Measurements from ENCODE around the gene FOXO1.

FOXO1 gene

GRCh38 chr13:40682449-40683240 is 16.2 kb upstream of the FOXO1 start:
- no peak for DNase-seq (ENCODE audit: low read depth, low spot score)
- H3K9me3 ChIP-seq (ENCODE audit: insufficient read depth, low read length) = no peaks in the 10 kb centered on the region
- no peaks in the 10 kb centered on the region for H3K27me3 ChIP-seq (ENCODE audit: insufficient read depth, insufficient read length)
- H3K4me3 ChIP-seq (ENCODE audit: insufficient read length, low read depth) = no peak overlapping the region
- H3K9ac ChIP-seq (ENCODE audit: insufficient read length, low read depth) = no peak overlapping the region
- no peaks in the 10 kb centered on the region for H3K4me1 ChIP-seq (ENCODE audit: insufficient read depth, insufficient read length)
- no peaks in the 10 kb centered on the region for H3K36me3 ChIP-seq (ENCODE audit: insufficient read depth, insufficient read length, low read length)
- TF ChIP-seq SUZ12 (IDR thresholded peaks at IDR 0.05; ENCODE audit: extremely low read depth, insufficient read depth, insufficient read length) (no peak), YY1 (IDR thresholded peaks at IDR 0.05; ENCODE audit: insufficient read depth, insufficient read length) (no peak), ZNF274 (IDR thresholded peaks at IDR 0.05; ENCODE audit: low read depth, low read length) (no peak)

GRCh38 chr13:40681341-40682146 is 15.1 kb upstream of the FOXO1 start:
- DNase-seq (ENCODE audit: low read depth, low spot score) = no peak
- H3K9ac ChIP-seq (ENCODE audit: insufficient read length, low read depth) = no peak overlapping the region
- no peaks in the 10 kb centered on the region for H3K4me1 ChIP-seq (ENCODE audit: insufficient read depth, insufficient read length)

GRCh38 chr13:40680659-40681323 is 14.3 kb upstream of the FOXO1 start:
- DNase-seq (ENCODE audit: low read depth, low spot score) = peak; percentile 66
- no peak overlapping the region for H3K9ac ChIP-seq (ENCODE audit: insufficient read length, low read depth)
- H3K9me3 ChIP-seq (ENCODE audit: insufficient read depth, low read length) = no peaks in the 10 kb centered on the region
- no peaks in the 10 kb centered on the region for H3K36me3 ChIP-seq (ENCODE audit: insufficient read depth, insufficient read length, low read length)
- H3K4me1 ChIP-seq (ENCODE audit: insufficient read depth, insufficient read length) = no peaks in the 10 kb centered on the region
- no peak overlapping the region for H3K4me3 ChIP-seq (ENCODE audit: insufficient read length, low read depth)
- TF ChIP-seq YY1 (IDR thresholded peaks at IDR 0.05; ENCODE audit: insufficient read depth, insufficient read length) = no peak
- TF ChIP-seq SUZ12 (IDR thresholded peaks at IDR 0.05; ENCODE audit: extremely low read depth, insufficient read depth, insufficient read length) = no peak
- TF ChIP-seq ZNF274 (IDR thresholded peaks at IDR 0.05; ENCODE audit: low read depth, low read length) = no peak
- no peaks in the 10 kb centered on the region for H3K27me3 ChIP-seq (ENCODE audit: insufficient read depth, insufficient read length)

More at GRCh38 chr13:40681341-40682146, 15.1 kb upstream of the FOXO1 start:
- Histone ChIP-seq H3K27me3 (ENCODE audit: insufficient read depth, insufficient read length) (no peaks in the 10 kb centered on the region), H3K9me3 (ENCODE audit: insufficient read depth, low read length) (no peaks in the 10 kb centered on the region), H3K36me3 (ENCODE audit: insufficient read depth, insufficient read length, low read length) (no peaks in the 10 kb centered on the region), H3K4me3 (ENCODE audit: insufficient read length, low read depth) (no peak overlapping the region)
- TF ChIP-seq YY1 (IDR thresholded peaks at IDR 0.05; ENCODE audit: insufficient read depth, insufficient read length) = no peak
- TF ChIP-seq ZNF274 (IDR thresholded peaks at IDR 0.05; ENCODE audit: low read depth, low read length) = no peak
- TF ChIP-seq SUZ12 (IDR thresholded peaks at IDR 0.05; ENCODE audit: extremely low read depth, insufficient read depth, insufficient read length) = no peak

GRCh38 chr13:40679480-40679985 is 13.1 kb upstream of the FOXO1 start:
- H3K4me1 ChIP-seq (ENCODE audit: insufficient read depth, insufficient read length) = no peaks in the 10 kb centered on the region

GRCh38 chr13:40677064-40677463 is 10.6 kb upstream of the FOXO1 start:
- no peaks in the 10 kb centered on the region for H3K9me3 ChIP-seq (ENCODE audit: insufficient read depth, low read length)
- H3K9ac ChIP-seq (ENCODE audit: insufficient read length, low read depth) = no peak overlapping the region
- H3K36me3 ChIP-seq (ENCODE audit: insufficient read depth, insufficient read length, low read length) = no peaks in the 10 kb centered on the region
- no peaks in the 10 kb centered on the region for H3K4me1 ChIP-seq (ENCODE audit: insufficient read depth, insufficient read length)
- TF ChIP-seq ZNF274 (IDR thresholded peaks at IDR 0.05; ENCODE audit: low read depth, low read length) (no peak), YY1 (IDR thresholded peaks at IDR 0.05; ENCODE audit: insufficient read depth, insufficient read length) (no peak), SUZ12 (IDR thresholded peaks at IDR 0.05; ENCODE audit: extremely low read depth, insufficient read depth, insufficient read length) (no peak)
- no peak for DNase-seq (ENCODE audit: low read depth, low spot score)
- no peaks in the 10 kb centered on the region for H3K27me3 ChIP-seq (ENCODE audit: insufficient read depth, insufficient read length)
- no peak overlapping the region for H3K4me3 ChIP-seq (ENCODE audit: insufficient read length, low read depth)

More at GRCh38 chr13:40679480-40679985, 13.1 kb upstream of the FOXO1 start:
- Histone ChIP-seq H3K9me3 (ENCODE audit: insufficient read depth, low read length) (no peaks in the 10 kb centered on the region), H3K4me3 (ENCODE audit: insufficient read length, low read depth) (no peak overlapping the region), H3K27me3 (ENCODE audit: insufficient read depth, insufficient read length) (no peaks in the 10 kb centered on the region), H3K9ac (ENCODE audit: insufficient read length, low read depth) (no peak overlapping the region), H3K36me3 (ENCODE audit: insufficient read depth, insufficient read length, low read length) (no peaks in the 10 kb centered on the region)
- DNase-seq (ENCODE audit: low read depth, low spot score) = no peak
- TF ChIP-seq YY1 (IDR thresholded peaks at IDR 0.05; ENCODE audit: insufficient read depth, insufficient read length) (no peak), ZNF274 (IDR thresholded peaks at IDR 0.05; ENCODE audit: low read depth, low read length) (no peak), SUZ12 (IDR thresholded peaks at IDR 0.05; ENCODE audit: extremely low read depth, insufficient read depth, insufficient read length) (no peak)

GRCh38 chr13:40676007-40676406 is 9.6 kb upstream of the FOXO1 start:
- H3K9ac ChIP-seq (ENCODE audit: insufficient read length, low read depth) = no peak overlapping the region
- no peaks in the 10 kb centered on the region for H3K36me3 ChIP-seq (ENCODE audit: insufficient read depth, insufficient read length, low read length)
- TF ChIP-seq ZNF274 (IDR thresholded peaks at IDR 0.05; ENCODE audit: low read depth, low read length) (no peak), SUZ12 (IDR thresholded peaks at IDR 0.05; ENCODE audit: extremely low read depth, insufficient read depth, insufficient read length) (no peak), YY1 (IDR thresholded peaks at IDR 0.05; ENCODE audit: insufficient read depth, insufficient read length) (no peak)

More at GRCh38 chr13:40676007-40676406, 9.6 kb upstream of the FOXO1 start:
- Histone ChIP-seq H3K4me1 (ENCODE audit: insufficient read depth, insufficient read length) (no peaks in the 10 kb centered on the region), H3K9me3 (ENCODE audit: insufficient read depth, low read length) (no peaks in the 10 kb centered on the region), H3K4me3 (ENCODE audit: insufficient read length, low read depth) (no peak overlapping the region), H3K27me3 (ENCODE audit: insufficient read depth, insufficient read length) (no peaks in the 10 kb centered on the region)
- no peak for DNase-seq (ENCODE audit: low read depth, low spot score)
